Hypothalamus (tissue), 51 donors: ENCODE results near the gene ANOS1.

Experiments
- DNase-seq, 51 donors: peaks; one replicate each; lab custom pipeline; 2025; lab: John Stamatoyannopoulos, UW

ANOS1 gene

GRCh38 chrX:8720136-8720535 lies 11.8 kb downstream of the ANOS1 start:
- DNase-seq = no peak

GRCh38 chrX:8717354-8717753 lies 14.6 kb downstream of the ANOS1 start:
- DNase-seq = no peak

GRCh38 chrX:8714164-8714563 lies 17.8 kb downstream of the ANOS1 start:
- DNase-seq = no peak

GRCh38 chrX:8711401-8711800 lies 20.5 kb downstream of the ANOS1 start:
- DNase-seq = no peak

- no peak for DNase-seq
These were observed 27.8 kb downstream of the ANOS1 start for GRCh38 chrX:8704184-8704583.

GRCh38 chrX:8692871-8693270 lies 39.1 kb downstream of the ANOS1 start:
- no peak for DNase-seq

GRCh38 chrX:8689473-8689872 lies 42.5 kb downstream of the ANOS1 start:
- no peak for DNase-seq

- DNase-seq = no peak
These were observed 43.2 kb downstream of the ANOS1 start for GRCh38 chrX:8688776-8689175.

GRCh38 chrX:8684201-8684965 lies 47.6 kb downstream of the ANOS1 start:
- peak in 2 of 51 donors; percentile 0 to 1 for DNase-seq

GRCh38 chrX:8683687-8684086 lies 48.2 kb downstream of the ANOS1 start:
- no peak for DNase-seq

- DNase-seq = no peak
These were observed 52.4 kb downstream of the ANOS1 start for GRCh38 chrX:8679550-8679949.

- no peak for DNase-seq
These were observed 56.8 kb downstream of the ANOS1 start for GRCh38 chrX:8675006-8675630.

GRCh38 chrX:8673201-8673600 lies 58.7 kb downstream of the ANOS1 start:
- DNase-seq = peak in 2 of 51 donors; percentile 0 to 1

GRCh38 chrX:8672176-8672575 lies 59.8 kb downstream of the ANOS1 start:
- DNase-seq = no peak

- no peak for DNase-seq
These were observed 63.1 kb downstream of the ANOS1 start for GRCh38 chrX:8668813-8669212.

GRCh38 chrX:8663325-8663724 lies 68.6 kb downstream of the ANOS1 start:
- DNase-seq = no peak

- DNase-seq = no peak
These were observed 74.1 kb downstream of the ANOS1 start for GRCh38 chrX:8657883-8658282.

GRCh38 chrX:8653956-8654355 lies 78.0 kb downstream of the ANOS1 start:
- DNase-seq = no peak

GRCh38 chrX:8649969-8650368 lies 82.0 kb downstream of the ANOS1 start:
- no peak for DNase-seq

- no peak for DNase-seq
These were observed 84.8 kb downstream of the ANOS1 start for GRCh38 chrX:8647176-8647575.

GRCh38 chrX:8639949-8640475 lies 91.9 kb downstream of the ANOS1 start:
- DNase-seq = no peak

GRCh38 chrX:8636497-8636896 lies 95.4 kb downstream of the ANOS1 start:
- no peak for DNase-seq
